Activated CD4-positive, alpha-beta T cell treated with anti-CD3 and anti-CD28 coated beads, Interleukin-2, Interleukin-4, amounts not matched to agents 100 ng/mL and 50 ng/mL, durations not matched to agents 16 hours and 8 hours (primary cell): ENCODE data around the gene SEPTIN1.
"Not testable (repeated sequence)": the region's sequence is repeated elsewhere in the genome, so short reads cannot be mapped to it uniquely, and the experiment has no call there.

Source experiments
- DNase-seq: peaks from one replicate; pipeline ENCODE4 v3.0.0-alpha.2; 2020; ENCODE audit warnings: low spot score

SEPTIN1 gene

GRCh38 chr16:30341971-30342370, 40.4 kb downstream of the SEPTIN1 start:
- DNase-seq: not testable (repeated sequence)

GRCh38 chr16:30340621-30341020, 41.7 kb downstream of the SEPTIN1 start:
- no peak for DNase-seq

- DNase-seq: not testable (repeated sequence)
Measured at GRCh38 chr16:30338715-30339114, 43.6 kb downstream of the SEPTIN1 start.

- DNase-seq: not testable (repeated sequence)
Measured at GRCh38 chr16:30337964-30338357, 44.4 kb downstream of the SEPTIN1 start.

- DNase-seq: peak; percentile 15
Measured at GRCh38 chr16:30335598-30336474, 46.5 kb downstream of the SEPTIN1 start.

- peak; percentile 81 for DNase-seq
Measured at GRCh38 chr16:30335028-30335597, 47.2 kb downstream of the SEPTIN1 start.

GRCh38 chr16:30334473-30334989, 47.8 kb downstream of the SEPTIN1 start:
- peak; percentile 82 for DNase-seq
